ENCODE data around the gene CLEC4E. TPM values are rescaled to one million over a fixed set of nuclear protein-coding genes. Genes with fewer than 3 reads are reported as not detected.
"Not testable (repeated sequence)": the region's sequence is repeated elsewhere in the genome, so short reads cannot be mapped to it uniquely, and the experiment has no call there.

Gene CLEC4E, protein sequence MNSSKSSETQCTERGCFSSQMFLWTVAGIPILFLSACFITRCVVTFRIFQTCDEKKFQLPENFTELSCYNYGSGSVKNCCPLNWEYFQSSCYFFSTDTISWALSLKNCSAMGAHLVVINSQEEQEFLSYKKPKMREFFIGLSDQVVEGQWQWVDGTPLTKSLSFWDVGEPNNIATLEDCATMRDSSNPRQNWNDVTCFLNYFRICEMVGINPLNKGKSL
- total RNA-seq = not detected in 2 replicates

DNA sequence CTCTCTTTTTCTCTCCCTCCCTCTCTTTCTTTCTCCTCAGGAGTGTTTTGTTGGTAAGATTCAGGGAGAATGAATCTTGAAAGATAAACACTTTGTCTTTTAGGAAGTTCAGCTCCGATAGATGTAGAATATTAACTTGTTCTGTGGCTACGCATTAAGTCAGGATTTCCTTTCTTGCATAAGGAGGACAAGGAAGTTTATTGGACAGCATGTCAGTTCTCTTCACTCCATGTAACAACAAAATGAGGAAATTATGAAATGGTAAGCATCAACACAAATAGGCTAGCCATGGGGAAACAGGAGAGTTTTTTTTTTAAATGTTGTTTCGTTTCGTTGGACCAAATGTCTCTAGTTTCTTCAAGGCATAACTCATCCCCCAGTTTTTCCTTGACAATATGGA lies at the start of gene CLEC4E:
TSS of gene CLEC4E (minus strand) at position 75 of the 400 bp plus-strand sequence. CDS start 108 bp downstream, outside the sequence.
- DNase-seq (ENCODE audit: low read depth); H3K4me3 ChIP-seq (ENCODE audit: low read depth, low read length): not testable (repeated sequence)

GRCh38 chr12:8589679-8590078 lies 49.0 kb upstream of the CLEC4E start:
- H3K4me3 ChIP-seq (ENCODE audit: low read depth, low read length) = no peak overlapping the region
- DNase-seq (ENCODE audit: low read depth) = no peak
- no peak for TF ChIP-seq CTCF (IDR thresholded peaks at IDR 0.05; ENCODE audit: insufficient read depth, low read depth, low read length)

DNA sequence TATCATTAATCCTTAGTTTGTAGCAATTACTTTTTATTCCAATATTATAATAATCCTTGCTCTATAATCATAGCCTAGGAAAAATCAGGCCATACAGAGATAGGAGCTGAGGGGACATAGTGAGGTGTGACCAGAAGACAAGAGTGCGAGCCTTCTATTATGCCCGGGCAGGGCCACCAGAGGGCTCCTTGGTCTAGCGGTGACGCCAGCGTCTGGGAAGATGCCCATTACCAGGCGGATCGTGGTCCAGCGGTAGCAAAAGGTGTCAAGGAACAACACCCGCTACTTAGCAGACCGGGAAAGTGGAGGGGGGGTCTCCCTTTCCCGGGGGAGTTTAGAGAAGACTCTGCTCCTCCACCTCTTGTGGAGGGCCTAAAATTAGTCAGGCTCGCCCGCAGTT lies 43.8 kb upstream of the CLEC4E start:
- H3K4me3 ChIP-seq (ENCODE audit: low read depth, low read length); DNase-seq (ENCODE audit: low read depth): not testable (repeated sequence)

GRCh38 chr12:8584004-8584403 lies 43.3 kb upstream of the CLEC4E start:
- TF ChIP-seq CTCF (IDR thresholded peaks at IDR 0.05; ENCODE audit: insufficient read depth, low read depth, low read length) = no peak
- no peak overlapping the region for H3K4me3 ChIP-seq (ENCODE audit: low read depth, low read length)
- DNase-seq (ENCODE audit: low read depth) = no peak

GRCh38 chr12:8581098-8581784 lies 40.5 kb upstream of the CLEC4E start:
- DNase-seq (ENCODE audit: low read depth) = no peak
- no peak for TF ChIP-seq CTCF (IDR thresholded peaks at IDR 0.05; ENCODE audit: insufficient read depth, low read depth, low read length)
- no peak overlapping the region for H3K4me3 ChIP-seq (ENCODE audit: low read depth, low read length)

DNA sequence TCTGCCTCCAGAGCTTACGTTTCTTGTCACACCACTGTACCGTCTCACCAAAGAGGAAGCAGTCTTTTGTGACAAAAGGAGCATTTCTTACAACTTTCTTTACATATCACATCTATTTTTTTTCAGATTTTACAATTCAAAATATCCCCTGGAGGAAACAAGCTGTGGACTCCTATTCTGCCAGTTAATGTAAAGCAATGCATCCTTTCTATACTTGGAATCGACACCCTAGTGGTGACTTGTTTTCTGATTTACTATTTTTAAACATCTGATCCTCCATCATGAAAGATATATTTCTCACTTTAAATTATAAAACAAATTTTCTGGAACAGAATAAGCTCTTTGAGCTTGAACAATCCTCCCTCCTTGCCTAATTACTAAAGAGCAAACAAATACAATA lies 37.2 kb upstream of the CLEC4E start:
- no peak for DNase-seq (ENCODE audit: low read depth)
- no peak for TF ChIP-seq CTCF (IDR thresholded peaks at IDR 0.05; ENCODE audit: insufficient read depth, low read depth, low read length)

GRCh38 chr12:8572507-8572906 lies 31.8 kb upstream of the CLEC4E start:
- H3K4me3 ChIP-seq (ENCODE audit: low read depth, low read length) = no peak overlapping the region
- TF ChIP-seq CTCF (IDR thresholded peaks at IDR 0.05; ENCODE audit: insufficient read depth, low read depth, low read length) = no peak
- DNase-seq (ENCODE audit: low read depth) = no peak

More for the DNA sequence above, 37.2 kb upstream of the CLEC4E start:
- H3K4me3 ChIP-seq (ENCODE audit: low read depth, low read length) = no peak overlapping the region

GRCh38 chr12:8566525-8566924 lies 25.8 kb upstream of the CLEC4E start:
- TF ChIP-seq CTCF (IDR thresholded peaks at IDR 0.05; ENCODE audit: insufficient read depth, low read depth, low read length) = no peak

DNA sequence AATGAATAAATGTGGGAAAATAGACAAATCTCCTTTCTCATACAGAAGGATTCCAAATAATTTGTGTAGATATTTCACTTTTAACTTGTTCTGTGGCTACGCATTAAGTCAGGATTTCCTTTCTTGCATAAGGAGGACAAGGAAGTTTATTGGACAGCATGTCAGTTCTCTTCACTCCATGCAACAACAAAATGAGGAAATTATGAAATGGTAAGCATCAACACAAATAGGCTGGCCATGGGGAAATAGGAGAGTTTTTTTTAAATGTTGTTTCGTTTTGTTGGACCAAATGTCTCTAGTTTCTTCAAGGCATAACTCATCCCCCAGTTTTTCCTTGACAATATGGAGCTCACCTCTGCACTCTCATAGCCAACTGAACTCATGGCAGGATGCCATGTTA lies 25.3 kb upstream of the CLEC4E start:
- not testable (repeated sequence) for DNase-seq (ENCODE audit: low read depth); H3K4me3 ChIP-seq (ENCODE audit: low read depth, low read length)

More at GRCh38 chr12:8566525-8566924, 25.8 kb upstream of the CLEC4E start:
- no peak for DNase-seq (ENCODE audit: low read depth)
- no peak overlapping the region for H3K4me3 ChIP-seq (ENCODE audit: low read depth, low read length)
